Activated T-helper 2 cell treated with anti-CD3 and anti-CD28 coated beads, Interferon-gamma antibody, Interleukin-2, Interleukin-4, amounts not matched to agents 10 μg/mL and 5 μg/mL and 100 μg/mL, durations not matched to agents 14 hours and 24 hours and 36 hours (primary cell): Measurements from ENCODE around the gene TMEM74B. TPM values are rescaled to one million over a fixed set of nuclear protein-coding genes. Genes with fewer than 3 reads are reported as not detected.
A peak's percentile ranks its signal among the peaks of the same experiment; 100 is the strongest.
"Not testable (repeated sequence)": the region's sequence is repeated elsewhere in the genome, so short reads cannot be mapped to it uniquely, and the experiment has no call there.

Source experiments
- DNase-seq: peaks from one replicate; pipeline ENCODE4 v3.0.0; 2021; ENCODE audit warnings: low spot score
- H3K27ac Mint-ChIP-seq: one replicate; pipeline ENCODE4 v1.8.0; 2021; ENCODE audit warnings: mixed read lengths
- H3K27me3 Mint-ChIP-seq: one replicate; pipeline ENCODE4 v1.8.0; 2021; ENCODE audit warnings: low read depth, mixed read lengths
- H3K36me3 Mint-ChIP-seq: one replicate; pipeline ENCODE4 v1.8.0; 2021; ENCODE audit warnings: low read depth, mixed read lengths
- H3K4me1 Mint-ChIP-seq: one replicate; pipeline ENCODE4 v1.8.0; 2021; ENCODE audit warnings: low read depth, mixed read lengths
- H3K4me3 Mint-ChIP-seq: one replicate; pipeline ENCODE4 v1.8.0; 2021; ENCODE audit warnings: low read depth, mild to moderate bottlenecking, moderate library complexity, mixed read lengths
- H3K9me3 Mint-ChIP-seq: one replicate; pipeline ENCODE4 v1.8.0; 2021; ENCODE audit warnings: mixed read lengths
- intact Hi-C: fragments of 100-400 bp; cut with micrococcal nuclease; formaldehyde crosslinking; loops from one replicate; pipeline ENCODE4 v1.15.1; 2023
- total RNA-seq: library from RNA; stranded (reverse); gene quantifications from 2 replicates; pipeline ENCODE4 v1.2.3, GENCODE V29; 2022

Gene TMEM74B
- total RNA-seq, result 1.2 and 1.6 TPM in 2 replicates

- Mint-ChIP-seq H3K27me3 (peaks cover 30% of the 10 kb centered on the region), H3K36me3 (no peaks in the 10 kb centered on the region), H3K4me3 (peak within 1 kb of the TSS; percentile 69), H3K27ac (no peak within 1 kb of the TSS), H3K9me3 (no peaks in the 10 kb centered on the region), H3K4me1 (peaks cover 8% of the 10 kb centered on the region)
- DNase-seq, result no peak
- intact Hi-C loops, result no loop called here
Measured at GRCh38 chr20:1184638-1185315, at the start of gene TMEM74B. Gene TMEM74B, minus strand, starts transcription at chr20:1184981. Its CDS starts 1,180 bp downstream, at chr20:1183801.

GRCh38 chr20:1232286-1233111 is 47.7 kb upstream of the TMEM74B start:
- no peak overlapping the region for H3K27ac Mint-ChIP-seq
- peaks cover 29% of the 10 kb centered on the region for H3K27me3 Mint-ChIP-seq
- H3K4me1 Mint-ChIP-seq, result peaks cover 11% of the 10 kb centered on the region
- no peak overlapping the region for H3K4me3 Mint-ChIP-seq
- no peak for DNase-seq
- intact Hi-C loops, result no loop called here
- no peaks in the 10 kb centered on the region for H3K9me3 Mint-ChIP-seq
- no peaks in the 10 kb centered on the region for H3K36me3 Mint-ChIP-seq

- Mint-ChIP-seq H3K27ac (no peak overlapping the region), H3K9me3 (no peaks in the 10 kb centered on the region), H3K4me1 (peaks cover 11% of the 10 kb centered on the region), H3K4me3 (no peak overlapping the region), H3K36me3 (no peaks in the 10 kb centered on the region), H3K27me3 (peaks cover 31% of the 10 kb centered on the region)
- intact Hi-C loops, result loop anchor here (5.0 kb wide), 2 partner anchors 38 to 208 kb away; partner anchors contain the start of gene SNPH
- DNase-seq, result no peak
Measured at GRCh38 chr20:1229541-1229940, 44.8 kb upstream of the TMEM74B start.

- intact Hi-C loops, result loop anchor here (5.0 kb wide), 2 partner anchors 41 to 211 kb away; partner anchors contain the start of gene SNPH
- DNase-seq, result peak; percentile 65
- Mint-ChIP-seq H3K4me1 (peaks cover 8% of the 10 kb centered on the region), H3K4me3 (peak within 1 kb of the TSS; percentile 79), H3K36me3 (no peaks in the 10 kb centered on the region), H3K9me3 (no peaks in the 10 kb centered on the region), H3K27me3 (peaks cover 31% of the 10 kb centered on the region), H3K27ac (no peak within 1 kb of the TSS)
Measured at GRCh38 chr20:1225783-1226654, 41.2 kb upstream of the TMEM74B start, which contains the start of gene RAD21L1. Gene RAD21L1, plus strand, starts transcription at chr20:1226044. Its CDS starts 2,410 bp downstream, at chr20:1228454.

DNA sequence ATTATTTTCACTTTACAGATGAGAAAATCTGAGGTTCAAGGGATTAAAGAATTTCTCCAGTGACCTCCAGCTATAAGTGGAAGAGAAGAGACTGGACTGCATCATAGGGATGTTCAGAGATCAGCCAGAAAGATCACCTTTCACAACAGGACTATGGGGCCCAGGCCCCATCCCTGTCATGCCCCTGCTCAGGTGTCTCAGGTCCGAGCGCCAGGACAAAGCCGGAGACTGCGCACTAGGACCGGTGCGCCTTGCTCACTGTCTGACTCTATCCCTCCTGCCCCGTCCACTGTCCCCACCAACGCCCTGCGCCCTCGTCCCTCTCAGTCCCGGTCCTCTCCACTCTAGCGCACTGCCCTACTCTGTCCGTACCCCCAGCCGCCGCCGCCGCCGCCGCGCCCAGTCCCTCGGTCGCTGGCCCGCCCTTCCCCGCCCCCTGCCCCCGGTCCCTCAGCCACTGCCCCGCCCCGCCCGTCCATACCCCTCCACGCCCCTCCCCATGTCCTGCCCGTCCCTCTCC is 40.5 kb upstream of the TMEM74B start:
- no peaks in the 10 kb centered on the region for H3K36me3 Mint-ChIP-seq
- no peak overlapping the region for H3K27ac Mint-ChIP-seq
- H3K9me3 Mint-ChIP-seq, result no peaks in the 10 kb centered on the region
- H3K4me1 Mint-ChIP-seq, result peaks cover 8% of the 10 kb centered on the region
- H3K27me3 Mint-ChIP-seq, result peaks cover 34% of the 10 kb centered on the region
- no peak for DNase-seq
- intact Hi-C loops, result loop anchor here (5.0 kb wide), 2 partner anchors 42 to 212 kb away; partner anchors contain the start of gene SNPH
- peak overlapping the region; percentile 76 for H3K4me3 Mint-ChIP-seq

DNA sequence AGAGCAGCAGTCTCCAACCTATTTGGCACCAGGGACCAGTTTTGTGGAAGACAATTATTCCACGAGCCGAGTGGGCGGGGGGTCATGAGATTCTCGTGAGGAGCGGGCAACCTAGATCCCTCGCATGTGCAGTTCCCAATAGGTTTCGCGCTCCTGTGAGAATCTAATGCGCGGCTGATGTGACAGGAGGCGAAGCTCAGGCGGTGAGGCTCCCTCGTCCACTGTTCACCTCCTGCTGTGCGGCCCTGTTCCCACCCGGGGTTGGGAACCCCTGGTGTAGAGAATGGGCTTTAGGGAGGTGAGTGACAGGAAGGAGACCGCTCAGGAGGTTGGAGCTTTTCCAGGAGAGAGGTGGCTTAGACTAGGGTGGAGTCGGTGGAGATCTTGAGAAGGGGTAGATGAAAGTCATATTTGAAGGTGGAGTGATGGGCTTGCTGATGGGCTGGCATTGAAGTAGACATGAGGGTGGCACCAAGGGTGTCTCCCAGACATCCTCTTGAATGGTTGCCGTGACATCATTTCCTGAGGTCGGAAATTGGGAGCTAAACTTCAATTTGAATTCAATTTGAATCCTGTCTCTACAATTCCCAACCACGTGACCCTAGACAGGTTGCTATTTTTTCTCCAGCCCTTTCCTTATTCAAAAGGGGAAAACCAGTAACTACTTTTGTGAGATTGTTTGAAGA is 39.6 kb upstream of the TMEM74B start:
- intact Hi-C loops, result no loop called here
- DNase-seq, result no peak
- H3K4me1 Mint-ChIP-seq, result peaks cover 8% of the 10 kb centered on the region
- H3K27me3 Mint-ChIP-seq, result peaks cover 36% of the 10 kb centered on the region
- H3K36me3 Mint-ChIP-seq, result no peaks in the 10 kb centered on the region
- no peak overlapping the region for H3K27ac Mint-ChIP-seq
- H3K9me3 Mint-ChIP-seq, result no peaks in the 10 kb centered on the region
- peak overlapping the region; percentile 23 for H3K4me3 Mint-ChIP-seq

DNA sequence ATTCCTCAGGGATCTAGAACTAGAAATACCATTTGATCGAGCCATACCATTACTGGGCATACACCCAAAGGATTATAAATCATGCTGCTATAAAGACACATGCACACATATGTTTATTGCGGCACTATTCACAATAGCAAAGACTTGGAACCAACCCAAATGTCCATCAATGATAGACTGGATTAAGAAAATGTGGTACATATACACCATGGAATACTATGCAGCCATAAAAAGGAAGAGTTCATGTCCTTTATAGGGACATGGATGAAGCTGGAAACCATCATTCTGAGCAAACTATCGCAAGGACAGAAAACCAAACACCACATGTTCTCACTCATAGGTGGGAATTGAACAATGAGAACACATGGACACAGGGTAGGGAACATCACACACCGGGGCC is 38.0 kb upstream of the TMEM74B start:
- H3K9me3 Mint-ChIP-seq, H3K36me3 Mint-ChIP-seq, H3K4me1 Mint-ChIP-seq, intact Hi-C loops, DNase-seq, H3K27ac Mint-ChIP-seq, H3K4me3 Mint-ChIP-seq: not testable (repeated sequence)
- peaks cover 34% of the 10 kb centered on the region for H3K27me3 Mint-ChIP-seq

DNA sequence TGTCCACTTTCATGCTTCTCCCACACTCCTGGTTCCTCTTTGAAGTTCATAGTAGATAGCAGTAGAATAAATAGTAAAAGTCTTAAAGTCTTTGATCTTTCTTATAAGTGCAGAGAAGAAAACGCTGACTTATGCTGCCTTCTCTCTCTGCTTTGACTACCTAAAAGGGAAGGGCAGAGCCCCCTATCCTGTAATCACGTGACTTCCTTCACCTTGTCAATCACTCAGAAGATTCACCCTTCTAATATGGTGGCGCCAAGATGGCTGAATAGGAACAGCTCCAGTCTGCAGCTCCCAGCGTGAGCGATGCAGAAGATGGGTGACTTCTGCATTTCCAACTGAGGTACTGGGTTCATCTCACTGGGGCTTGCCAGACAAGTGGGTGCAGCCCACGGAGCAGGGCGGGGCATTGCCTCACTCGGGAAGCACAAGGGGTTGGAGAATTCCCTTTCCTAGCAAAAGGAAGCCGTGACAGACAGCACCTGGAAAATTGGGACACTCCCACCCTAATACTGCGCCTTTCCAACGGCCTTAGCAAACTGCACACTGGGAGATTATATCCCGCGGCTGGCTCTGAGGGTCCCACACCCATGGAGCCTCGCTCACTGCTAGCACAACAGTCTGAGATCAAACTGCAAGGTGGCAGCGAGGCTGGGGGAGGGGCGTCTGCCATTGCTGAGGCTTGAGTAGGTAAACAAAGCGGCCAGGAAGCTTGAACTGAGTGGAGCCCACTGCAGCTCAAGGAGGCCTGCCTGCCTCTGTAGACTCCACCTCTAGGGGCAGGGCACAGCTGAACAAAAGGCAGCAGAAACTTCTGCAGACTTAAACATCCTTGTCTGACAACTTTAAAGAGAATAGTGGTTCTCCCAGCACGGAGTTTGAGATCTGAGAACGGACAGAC is 32.0 kb upstream of the TMEM74B start:
- not testable (repeated sequence) for H3K9me3 Mint-ChIP-seq, DNase-seq, H3K4me3 Mint-ChIP-seq, H3K36me3 Mint-ChIP-seq
- Mint-ChIP-seq H3K27ac (peak overlapping the region; percentile 35), H3K27me3 (peaks cover 22% of the 10 kb centered on the region), H3K4me1 (peaks cover 32% of the 10 kb centered on the region)
- intact Hi-C loops, result loop anchor here (10.0 kb wide), 2 partner anchors 242 to 248 kb away; partner anchors contain the start of gene NSFL1C

DNA sequence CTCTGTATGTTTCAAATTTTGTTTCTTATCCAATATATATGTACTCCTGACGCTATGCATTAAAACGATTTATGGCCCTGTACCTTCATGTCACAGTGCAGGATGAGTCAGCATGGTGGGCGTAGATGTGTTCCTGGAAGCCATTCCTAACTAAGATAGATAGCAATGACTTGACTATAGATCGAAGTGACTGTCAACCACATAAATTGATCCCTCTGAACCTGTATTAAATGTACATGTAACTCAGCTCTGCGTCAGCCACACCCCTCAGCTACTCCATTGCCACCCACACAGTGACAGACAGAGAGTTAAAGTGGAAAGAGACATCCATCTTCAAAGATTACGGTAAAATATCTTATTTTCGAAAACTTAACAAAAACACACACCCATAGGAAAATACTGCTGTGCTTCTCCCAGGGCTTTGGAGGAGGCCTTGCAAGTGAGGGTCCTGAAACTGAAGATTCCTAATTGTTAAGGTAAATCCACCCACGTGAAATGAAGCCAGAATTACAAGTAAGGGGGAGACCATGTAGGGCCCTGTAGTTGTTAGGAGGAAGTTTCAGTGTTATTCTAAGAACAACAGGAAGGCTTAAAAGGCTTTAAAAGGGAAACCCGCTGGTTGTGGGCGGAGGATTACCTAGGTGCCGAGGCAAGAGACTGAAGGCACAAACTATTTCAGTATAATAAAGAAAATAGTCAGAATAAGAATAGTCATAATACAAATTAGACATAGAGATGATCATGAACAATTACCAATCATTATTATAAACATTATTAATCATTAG is 30.8 kb upstream of the TMEM74B start:
- DNase-seq, result no peak
- no peaks in the 10 kb centered on the region for H3K9me3 Mint-ChIP-seq
- H3K4me3 Mint-ChIP-seq, result peak overlapping the region; percentile 45
- H3K36me3 Mint-ChIP-seq, result no peaks in the 10 kb centered on the region
- H3K27me3 Mint-ChIP-seq, result peaks cover 20% of the 10 kb centered on the region
- peaks cover 32% of the 10 kb centered on the region for H3K4me1 Mint-ChIP-seq
- intact Hi-C loops, result loop anchor here (10.0 kb wide), 2 partner anchors 241 to 249 kb away; partner anchors contain the start of gene NSFL1C
- peak overlapping the region; percentile 80 for H3K27ac Mint-ChIP-seq

DNA sequence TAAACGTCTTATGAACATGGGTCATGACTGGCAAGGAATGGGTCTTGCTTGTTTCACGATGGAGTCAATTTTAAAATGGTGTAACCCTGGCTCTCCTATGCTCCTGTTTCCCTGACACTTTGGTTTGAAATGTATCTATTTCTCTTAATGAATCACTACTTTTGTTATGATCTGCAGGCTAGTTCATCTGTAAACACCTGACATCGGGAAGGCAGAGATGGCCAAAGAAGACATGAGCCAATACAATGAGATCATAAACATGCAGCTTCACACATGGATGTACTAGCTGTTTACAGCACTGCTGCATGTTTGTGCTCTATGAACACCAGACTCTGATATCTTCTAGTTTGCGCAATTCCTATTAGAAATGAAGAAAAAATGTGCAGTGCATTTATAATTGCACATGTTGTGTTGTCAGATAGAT is 30.1 kb upstream of the TMEM74B start:
- intact Hi-C loops, result loop anchor here (10.0 kb wide), 2 partner anchors 240 to 250 kb away; partner anchors contain the start of gene NSFL1C
- Mint-ChIP-seq H3K9me3 (no peaks in the 10 kb centered on the region), H3K4me3 (no peak overlapping the region), H3K36me3 (no peaks in the 10 kb centered on the region), H3K4me1 (peaks cover 32% of the 10 kb centered on the region), H3K27me3 (peaks cover 17% of the 10 kb centered on the region), H3K27ac (peak overlapping the region; percentile 80)
- no peak for DNase-seq
